ENCODE results near the gene CAPS.

CAPS gene

GRCh38 chr19:5940260-5941208 is 26.5 kb downstream of the CAPS start:
- Histone ChIP-seq H3K9me3 (ENCODE audit: control insufficient read depth in 1 of 2, low read length in 2 of 2) (no peaks in the 10 kb centered on the region), H3K27me3 (ENCODE audit: low read depth, low read length) (no peaks in the 10 kb centered on the region), H3K27ac (ENCODE audit: low read length) (no peak overlapping the region), H3K4me3 (ENCODE audit: low read depth in 1 of 2, low read length in 2 of 2) (no peak overlapping the region), H3K36me3 (ENCODE audit: control insufficient read depth in 1 of 2, insufficient read depth in 2 of 2, low read length in 2 of 2) (peaks cover 21 to 33% of the 10 kb centered on the region in 2 donors), H3K4me1 (ENCODE audit: control insufficient read depth in 1 of 2, insufficient read depth in 2 of 2, low read length in 2 of 2) (peaks cover 12 to 32% of the 10 kb centered on the region in 2 donors)

GRCh38 chr19:5941673-5942072 is 27.6 kb downstream of the CAPS start:
- Histone ChIP-seq H3K4me3 (ENCODE audit: low read depth in 1 of 2, low read length in 2 of 2) (no peak overlapping the region), H3K36me3 (ENCODE audit: control insufficient read depth in 1 of 2, insufficient read depth in 2 of 2, low read length in 2 of 2) (peaks cover 21 to 24% of the 10 kb centered on the region in 2 donors)

GRCh38 chr19:5943045-5943444 is 29.0 kb downstream of the CAPS start:
- peaks cover 20 to 21% of the 10 kb centered on the region in 2 donors for H3K36me3 ChIP-seq (ENCODE audit: control insufficient read depth in 1 of 2, insufficient read depth in 2 of 2, low read length in 2 of 2)
- H3K27ac ChIP-seq (ENCODE audit: low read length) = peak overlapping the region; percentile 60
- H3K9me3 ChIP-seq (ENCODE audit: control insufficient read depth in 1 of 2, low read length in 2 of 2) = no peaks in the 10 kb centered on the region
- no peaks in the 10 kb centered on the region for H3K27me3 ChIP-seq (ENCODE audit: low read depth, low read length)
- H3K4me1 ChIP-seq (ENCODE audit: control insufficient read depth in 1 of 2, insufficient read depth in 2 of 2, low read length in 2 of 2) = peaks cover 19 to 48% of the 10 kb centered on the region in 2 donors
- no peak overlapping the region for H3K4me3 ChIP-seq (ENCODE audit: low read depth in 1 of 2, low read length in 2 of 2)

More at GRCh38 chr19:5941673-5942072, 27.6 kb downstream of the CAPS start:
- H3K27ac ChIP-seq (ENCODE audit: low read length) = peak overlapping the region; percentile 14
- no peaks in the 10 kb centered on the region for H3K9me3 ChIP-seq (ENCODE audit: control insufficient read depth in 1 of 2, low read length in 2 of 2)
- no peaks in the 10 kb centered on the region for H3K27me3 ChIP-seq (ENCODE audit: low read depth, low read length)
- H3K4me1 ChIP-seq (ENCODE audit: control insufficient read depth in 1 of 2, insufficient read depth in 2 of 2, low read length in 2 of 2) = peaks cover 12 to 35% of the 10 kb centered on the region in 2 donors

GRCh38 chr19:5943623-5944022 is 29.6 kb downstream of the CAPS start:
- Histone ChIP-seq H3K4me1 (ENCODE audit: control insufficient read depth in 1 of 2, insufficient read depth in 2 of 2, low read length in 2 of 2) (peaks cover 22 to 50% of the 10 kb centered on the region in 2 donors), H3K27me3 (ENCODE audit: low read depth, low read length) (no peaks in the 10 kb centered on the region), H3K9me3 (ENCODE audit: control insufficient read depth in 1 of 2, low read length in 2 of 2) (no peaks in the 10 kb centered on the region), H3K27ac (ENCODE audit: low read length) (peak overlapping the region; percentile 60), H3K36me3 (ENCODE audit: control insufficient read depth in 1 of 2, insufficient read depth in 2 of 2, low read length in 2 of 2) (peaks cover 19 to 21% of the 10 kb centered on the region in 2 donors), H3K4me3 (ENCODE audit: low read depth in 1 of 2, low read length in 2 of 2) (no peak overlapping the region)

GRCh38 chr19:5947435-5947834 is 33.4 kb downstream of the CAPS start:
- H3K4me3 ChIP-seq (ENCODE audit: low read depth in 1 of 2, low read length in 2 of 2) = peak overlapping the region; percentile 2 to 36
- no peaks in the 10 kb centered on the region for H3K36me3 ChIP-seq (ENCODE audit: control insufficient read depth in 1 of 2, insufficient read depth in 2 of 2, low read length in 2 of 2)
- H3K27ac ChIP-seq (ENCODE audit: low read length) = peak overlapping the region; percentile 60
- H3K27me3 ChIP-seq (ENCODE audit: low read depth, low read length) = no peaks in the 10 kb centered on the region
- H3K4me1 ChIP-seq (ENCODE audit: control insufficient read depth in 1 of 2, insufficient read depth in 2 of 2, low read length in 2 of 2) = peaks cover 43 to 78% of the 10 kb centered on the region in 2 donors
- no peaks in the 10 kb centered on the region for H3K9me3 ChIP-seq (ENCODE audit: control insufficient read depth in 1 of 2, low read length in 2 of 2)

- H3K27me3 ChIP-seq (ENCODE audit: low read depth, low read length) = no peaks in the 10 kb centered on the region
- peak overlapping the region in 1 of 2 donors; percentile 10 for H3K4me3 ChIP-seq (ENCODE audit: low read depth in 1 of 2, low read length in 2 of 2)
- H3K27ac ChIP-seq (ENCODE audit: low read length) = peak overlapping the region; percentile 76
- peaks cover 49 to 76% of the 10 kb centered on the region in 2 donors for H3K4me1 ChIP-seq (ENCODE audit: control insufficient read depth in 1 of 2, insufficient read depth in 2 of 2, low read length in 2 of 2)
- no peaks in the 10 kb centered on the region for H3K36me3 ChIP-seq (ENCODE audit: control insufficient read depth in 1 of 2, insufficient read depth in 2 of 2, low read length in 2 of 2)
- H3K9me3 ChIP-seq (ENCODE audit: control insufficient read depth in 1 of 2, low read length in 2 of 2) = no peaks in the 10 kb centered on the region
Measured at GRCh38 chr19:5948752-5949564, 34.9 kb downstream of the CAPS start.

- Histone ChIP-seq H3K27ac (ENCODE audit: low read length) (no peak overlapping the region), H3K4me3 (ENCODE audit: low read depth in 1 of 2, low read length in 2 of 2) (no peak overlapping the region), H3K27me3 (ENCODE audit: low read depth, low read length) (no peaks in the 10 kb centered on the region), H3K9me3 (ENCODE audit: control insufficient read depth in 1 of 2, low read length in 2 of 2) (no peaks in the 10 kb centered on the region), H3K4me1 (ENCODE audit: control insufficient read depth in 1 of 2, insufficient read depth in 2 of 2, low read length in 2 of 2) (peaks cover 55 to 85% of the 10 kb centered on the region in 2 donors), H3K36me3 (ENCODE audit: control insufficient read depth in 1 of 2, insufficient read depth in 2 of 2, low read length in 2 of 2) (no peaks in the 10 kb centered on the region)
Measured at GRCh38 chr19:5949792-5950305, 35.8 kb downstream of the CAPS start.

GRCh38 chr19:5950741-5951140 is 36.7 kb downstream of the CAPS start:
- Histone ChIP-seq H3K4me1 (ENCODE audit: control insufficient read depth in 1 of 2, insufficient read depth in 2 of 2, low read length in 2 of 2) (peaks cover 60 to 93% of the 10 kb centered on the region in 2 donors), H3K4me3 (ENCODE audit: low read depth in 1 of 2, low read length in 2 of 2) (no peak overlapping the region), H3K27ac (ENCODE audit: low read length) (no peak overlapping the region)

GRCh38 chr19:5951338-5951861 is 37.3 kb downstream of the CAPS start:
- peak overlapping the region in 1 of 2 donors; percentile 2 for H3K4me3 ChIP-seq (ENCODE audit: low read depth in 1 of 2, low read length in 2 of 2)
- H3K4me1 ChIP-seq (ENCODE audit: control insufficient read depth in 1 of 2, insufficient read depth in 2 of 2, low read length in 2 of 2) = peaks cover 60 to 87% of the 10 kb centered on the region in 2 donors

More at GRCh38 chr19:5950741-5951140, 36.7 kb downstream of the CAPS start:
- Histone ChIP-seq H3K9me3 (ENCODE audit: control insufficient read depth in 1 of 2, low read length in 2 of 2) (no peaks in the 10 kb centered on the region), H3K36me3 (ENCODE audit: control insufficient read depth in 1 of 2, insufficient read depth in 2 of 2, low read length in 2 of 2) (no peaks in the 10 kb centered on the region), H3K27me3 (ENCODE audit: low read depth, low read length) (no peaks in the 10 kb centered on the region)

GRCh38 chr19:5952193-5953029 is 38.4 kb downstream of the CAPS start:
- Histone ChIP-seq H3K36me3 (ENCODE audit: control insufficient read depth in 1 of 2, insufficient read depth in 2 of 2, low read length in 2 of 2) (no peaks in the 10 kb centered on the region), H3K4me3 (ENCODE audit: low read depth in 1 of 2, low read length in 2 of 2) (no peak overlapping the region), H3K9me3 (ENCODE audit: control insufficient read depth in 1 of 2, low read length in 2 of 2) (no peaks in the 10 kb centered on the region), H3K4me1 (ENCODE audit: control insufficient read depth in 1 of 2, insufficient read depth in 2 of 2, low read length in 2 of 2) (peaks cover 57 to 77% of the 10 kb centered on the region in 2 donors), H3K27me3 (ENCODE audit: low read depth, low read length) (no peaks in the 10 kb centered on the region), H3K27ac (ENCODE audit: low read length) (no peak overlapping the region)

More at GRCh38 chr19:5951338-5951861, 37.3 kb downstream of the CAPS start:
- Histone ChIP-seq H3K9me3 (ENCODE audit: control insufficient read depth in 1 of 2, low read length in 2 of 2) (no peaks in the 10 kb centered on the region), H3K36me3 (ENCODE audit: control insufficient read depth in 1 of 2, insufficient read depth in 2 of 2, low read length in 2 of 2) (no peaks in the 10 kb centered on the region), H3K27ac (ENCODE audit: low read length) (no peak overlapping the region), H3K27me3 (ENCODE audit: low read depth, low read length) (no peaks in the 10 kb centered on the region)

Data from muscle layer of duodenum (tissue), 2 donors.